HUDEP-2 (cell line): Measurements from ENCODE around the gene PFDN4.
A peak's percentile ranks its signal among the peaks of the same experiment; 100 is the strongest.

Experiments
- DNase-seq, 76 experiments: peaks; one replicate each; lab custom pipeline; 2025; ENCODE audit not compliant: unreplicated experiment in 76 of 76; lab: John Stamatoyannopoulos, UW

PFDN4 gene

DNA sequence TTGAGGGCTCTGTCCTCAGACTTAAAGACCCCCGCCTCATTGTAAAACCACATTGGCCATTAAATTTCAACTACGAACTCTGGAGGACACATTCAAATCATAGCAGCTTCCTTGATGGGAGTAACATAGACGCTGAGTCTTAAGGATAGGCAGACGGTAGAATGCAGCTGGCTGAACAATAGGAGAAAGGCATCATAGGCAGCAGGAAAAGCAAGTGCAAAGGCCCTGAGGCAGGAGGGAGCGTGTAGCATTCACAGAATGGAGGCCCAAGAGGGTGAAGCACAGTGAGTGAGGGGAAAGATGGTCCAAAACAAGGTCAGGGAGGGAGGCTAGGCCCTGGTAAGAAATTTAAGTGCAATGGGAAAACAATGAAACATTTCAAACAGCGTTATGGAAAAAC, 8.6 kb upstream of the PFDN4 start:
- DNase-seq, result no peak

DNA sequence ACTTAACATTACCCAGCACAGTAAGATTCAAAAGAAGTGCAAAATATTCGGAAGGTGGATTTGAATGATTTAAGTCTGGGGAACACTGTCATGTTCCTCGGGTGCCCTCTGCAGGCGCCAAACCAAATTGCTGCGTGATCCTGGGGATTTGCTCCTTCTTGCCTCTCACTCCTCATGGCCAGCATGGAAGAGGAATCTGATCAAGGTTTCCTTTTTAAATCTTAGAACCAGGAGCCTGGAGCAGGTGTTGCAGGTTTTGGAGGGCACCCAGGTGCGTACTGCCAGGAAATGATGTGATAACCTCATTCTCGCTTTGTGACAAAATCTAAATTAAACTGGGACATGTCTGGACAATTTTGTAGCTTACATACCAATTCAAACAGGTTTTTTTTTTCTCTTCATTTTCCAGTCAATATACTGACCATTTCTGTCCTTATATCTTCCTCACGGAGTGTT, 8.1 kb upstream of the PFDN4 start:
- DNase-seq, result peak in 57 of 76 experiments; percentile 2 to 72 (median 43)

DNA sequence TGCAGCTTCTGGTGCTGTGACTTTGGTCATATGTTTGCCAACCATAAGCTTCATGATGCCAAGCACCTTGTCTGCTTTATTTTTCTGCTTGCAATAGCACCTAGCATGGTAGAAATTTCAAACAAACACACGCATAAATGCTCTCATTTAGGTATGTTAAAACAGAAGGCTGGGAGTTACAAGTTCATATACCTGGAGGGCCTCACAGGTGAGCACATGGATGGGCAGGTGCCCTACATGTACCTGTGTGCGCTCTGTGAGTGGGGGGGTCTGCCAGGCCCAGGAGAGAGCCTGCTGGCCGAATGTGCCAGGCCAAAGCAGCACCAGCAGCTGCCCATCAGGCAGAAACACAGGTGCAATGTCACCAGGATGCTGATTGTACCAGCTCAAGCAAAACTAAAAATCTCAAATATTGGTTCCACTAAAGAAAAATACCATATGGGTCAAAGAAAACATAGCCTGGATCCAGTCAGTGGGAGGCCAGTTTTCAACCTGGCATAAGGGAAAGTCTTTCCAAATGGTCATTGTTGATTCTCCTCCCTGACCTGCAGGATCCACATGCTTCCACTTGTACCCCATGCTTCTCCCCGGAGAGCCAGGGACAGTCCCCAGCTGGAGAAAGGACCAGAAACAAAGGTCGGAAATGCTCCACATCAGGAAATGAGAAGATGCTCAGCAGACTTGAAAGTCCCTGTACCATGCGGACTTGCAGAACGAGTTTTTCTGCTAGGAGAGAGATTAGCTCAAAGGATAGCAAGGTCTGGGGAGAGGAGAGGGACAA, 7.2 kb upstream of the PFDN4 start:
- no peak for DNase-seq

- no peak for DNase-seq
Observed at GRCh38 chr20:54201268-54201846, 6.5 kb upstream of the PFDN4 start.

DNA sequence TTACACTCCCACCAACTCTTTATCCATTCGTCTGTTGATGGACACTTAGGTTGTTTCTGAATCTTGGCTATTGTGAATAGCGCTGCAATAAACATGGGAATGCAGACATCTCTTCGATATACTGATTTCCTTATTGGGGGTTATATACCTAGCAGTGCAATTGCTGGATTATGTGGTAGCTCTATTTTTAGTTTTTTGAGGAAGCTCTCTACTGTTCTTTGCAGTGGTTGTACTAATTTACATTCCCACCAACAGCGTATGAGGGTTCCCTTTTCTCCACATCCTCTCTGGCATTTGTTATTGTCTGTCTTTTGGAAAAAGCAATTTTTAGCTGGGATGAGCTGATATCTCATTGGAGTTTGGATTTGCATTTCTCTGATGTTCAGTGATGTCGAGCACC, 4.6 kb upstream of the PFDN4 start:
- no peak for DNase-seq

- no peak for DNase-seq
Observed at GRCh38 chr20:54204063-54204462, 3.8 kb upstream of the PFDN4 start.

GRCh38 chr20:54204481-54204880, 3.4 kb upstream of the PFDN4 start:
- DNase-seq, result no peak

GRCh38 chr20:54205450-54205849, 2.4 kb upstream of the PFDN4 start:
- no peak for DNase-seq

DNA sequence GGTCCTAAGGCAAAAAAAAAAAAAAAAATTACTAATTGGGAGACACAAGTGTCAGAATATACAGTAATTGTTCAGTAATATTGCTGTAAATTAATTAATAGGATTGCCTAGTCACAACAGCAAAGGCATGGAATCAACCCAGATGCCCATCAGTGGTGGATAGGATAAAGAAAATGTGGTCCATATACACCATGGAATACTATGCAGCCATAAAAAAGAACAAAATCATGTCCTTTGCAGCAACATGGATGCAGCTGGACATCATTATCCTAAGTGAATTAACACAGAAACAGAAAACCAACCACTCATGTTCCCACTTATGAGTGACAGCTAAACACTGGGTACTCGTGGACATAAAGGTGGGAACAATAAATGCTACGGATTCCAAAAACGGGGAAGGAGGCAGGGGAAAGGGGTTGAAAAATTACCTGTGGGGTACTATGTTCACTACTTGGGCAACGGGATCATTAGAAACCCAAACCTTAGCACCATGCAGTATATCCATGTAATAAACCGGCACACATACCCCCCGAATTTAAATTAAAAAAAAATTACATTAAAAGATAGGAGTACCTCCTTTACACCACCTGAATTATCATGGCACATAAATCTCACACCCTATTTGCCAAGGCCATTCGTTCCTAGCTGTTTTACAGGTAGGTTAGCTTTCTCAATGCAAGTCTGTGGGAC, 689 bp upstream of the PFDN4 start:
- no peak for DNase-seq

GRCh38 chr20:54208548-54209176, 775 bp downstream of the PFDN4 start:
- DNase-seq, result peak in 17 of 76 experiments; percentile 2 to 51 (median 22)

- no peak for DNase-seq
Observed at GRCh38 chr20:54209216-54209813, 1.4 kb downstream of the PFDN4 start.

GRCh38 chr20:54212226-54212625, 4.3 kb downstream of the PFDN4 start:
- DNase-seq, result no peak

GRCh38 chr20:54212871-54213270, 5.0 kb downstream of the PFDN4 start:
- no peak for DNase-seq

DNA sequence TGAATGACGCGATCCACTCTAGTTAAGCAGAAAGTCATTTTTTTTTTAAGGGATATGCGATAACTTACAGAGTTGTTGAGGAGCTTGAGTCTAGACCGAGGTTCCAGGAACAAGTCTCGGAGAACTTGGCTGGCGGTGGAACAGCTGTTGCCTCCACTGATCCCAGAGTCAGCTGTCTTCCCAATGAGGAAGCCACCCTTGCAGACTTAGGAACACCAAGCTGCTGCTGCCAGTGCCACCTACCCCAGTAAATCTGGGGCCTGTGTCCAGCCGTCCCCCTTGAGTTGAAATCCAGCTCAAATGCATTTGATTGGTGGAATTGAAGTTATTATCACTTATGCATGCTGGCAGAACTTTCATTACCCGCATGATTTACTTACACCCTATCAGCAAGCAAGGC, 6.7 kb downstream of the PFDN4 start:
- DNase-seq, result no peak

GRCh38 chr20:54215157-54215789, 7.4 kb downstream of the PFDN4 start:
- no peak for DNase-seq

DNA sequence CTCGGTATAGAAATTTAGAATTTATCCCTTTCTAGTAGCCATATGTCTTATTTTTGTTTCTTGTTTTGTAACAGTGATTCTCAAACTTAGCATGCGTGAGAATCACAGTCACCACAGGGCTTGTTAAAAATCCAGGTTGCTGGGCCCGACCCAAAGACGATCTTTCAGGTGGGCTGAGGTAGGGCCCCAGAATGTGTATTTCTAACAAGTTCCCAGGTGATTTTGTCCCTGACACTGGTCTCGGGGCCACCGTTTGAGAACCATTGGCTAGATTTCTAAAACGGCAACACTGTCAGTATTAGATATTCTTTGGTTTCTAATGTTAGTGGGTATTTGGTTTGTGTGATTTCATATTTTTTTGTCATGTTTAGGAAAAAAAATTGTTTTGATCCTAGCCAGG, 9.9 kb downstream of the PFDN4 start:
- DNase-seq, result no peak

DNA sequence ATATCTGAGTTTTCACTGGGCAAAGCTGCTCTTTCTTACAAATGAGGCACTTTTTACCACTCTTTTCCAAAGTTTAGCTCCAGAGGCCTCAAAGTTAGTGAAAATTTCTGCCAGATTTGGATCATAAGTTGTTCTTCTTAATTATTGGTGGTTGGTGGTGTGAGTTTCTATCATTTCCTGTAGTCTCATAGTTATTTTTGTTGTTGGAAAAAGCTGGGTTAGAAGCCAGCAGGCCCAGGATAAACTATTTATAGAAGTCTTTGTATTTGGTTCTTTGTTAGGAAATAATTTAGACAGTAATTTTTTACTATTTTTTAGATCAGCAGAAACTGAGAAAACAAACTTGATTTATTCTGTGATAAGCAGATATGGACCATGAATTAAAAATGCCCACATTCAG, 10.6 kb downstream of the PFDN4 start:
- DNase-seq, result no peak

- peak in 3 of 76 experiments; percentile 5 to 8 (median 6) for DNase-seq
Observed at GRCh38 chr20:54219751-54220426, 12.0 kb downstream of the PFDN4 start.

DNA sequence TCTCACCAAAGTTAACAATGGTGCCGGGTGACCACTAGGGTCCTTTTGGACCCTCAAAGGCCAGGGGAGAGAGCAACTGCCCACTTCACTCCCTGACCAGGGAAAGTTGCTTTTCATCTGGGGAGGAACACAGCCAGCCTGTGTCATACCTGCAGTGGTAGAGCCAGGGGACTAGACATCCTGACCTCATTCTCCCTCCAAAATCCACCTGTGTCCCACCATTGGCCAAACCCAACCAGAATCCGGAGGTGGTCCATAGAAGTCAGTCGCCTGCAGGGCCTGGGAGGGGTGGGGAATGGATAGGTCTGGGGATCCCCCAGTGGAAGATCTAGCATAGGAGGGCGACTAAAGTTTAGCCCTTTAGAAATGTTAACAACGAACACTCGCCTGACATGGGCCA, 12.8 kb downstream of the PFDN4 start:
- DNase-seq, result no peak

DNA sequence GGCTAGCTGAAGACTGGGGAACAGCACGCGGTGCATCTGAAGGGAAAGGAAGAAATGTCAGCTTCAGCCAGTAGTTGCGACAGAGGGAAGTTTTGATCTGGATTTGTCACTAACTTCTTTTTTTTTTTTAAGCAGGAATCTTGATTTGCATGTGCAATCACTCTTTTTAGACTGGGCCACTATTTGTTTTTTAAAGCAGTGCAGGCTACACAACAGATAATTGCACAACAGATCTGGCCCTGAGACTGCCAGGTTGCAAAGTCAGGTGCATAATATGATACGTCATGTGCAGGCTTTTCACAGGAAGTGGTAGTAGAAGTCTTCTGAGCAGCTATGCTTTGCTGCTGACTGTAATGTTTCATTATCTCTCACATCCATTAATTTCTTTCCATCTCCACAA, 13.5 kb downstream of the PFDN4 start:
- no peak for DNase-seq
